GM10266 (cell line): ENCODE results near the gene ATP6V0E1.
"Not testable (repeated sequence)": the region's sequence is repeated elsewhere in the genome, so short reads cannot be mapped to it uniquely, and the experiment has no call there.

ENCODE experiments used
- DNase-seq: peaks from one replicate; pipeline ENCODE4 v3.0.0; 2012; ENCODE audit errors: extremely low spot score
- CTCF ChIP-seq: IDR thresholded peaks from 2 replicates; pipeline ENCODE4 v1.5.1; 2012; ENCODE audit warnings: mild to moderate bottlenecking, low read depth; ENCODE audit not compliant: control insufficient read depth, insufficient read depth; ENCODE audit errors: missing control alignments

The ATP6V0E1 gene

GRCh38 chr5:173035904-173036707 is 52.5 kb downstream of the ATP6V0E1 start:
- TF ChIP-seq CTCF = no peak
- peak; percentile 52 for DNase-seq

GRCh38 chr5:173039188-173039587 is 55.6 kb downstream of the ATP6V0E1 start:
- no peak for DNase-seq
- no peak for TF ChIP-seq CTCF

GRCh38 chr5:173039964-173040363 is 56.4 kb downstream of the ATP6V0E1 start:
- TF ChIP-seq CTCF = no peak
- DNase-seq = no peak

GRCh38 chr5:173041881-173042762 is 58.6 kb downstream of the ATP6V0E1 start:
- no peak for DNase-seq
- TF ChIP-seq CTCF = no peak

GRCh38 chr5:173042763-173043107 is 59.2 kb downstream of the ATP6V0E1 start:
- no peak for DNase-seq
- TF ChIP-seq CTCF = no peak

GRCh38 chr5:173045474-173045873 is 61.9 kb downstream of the ATP6V0E1 start:
- TF ChIP-seq CTCF = no peak
- no peak for DNase-seq

- not testable (repeated sequence) for DNase-seq
Observed at GRCh38 chr5:173047096-173047837, 63.7 kb downstream of the ATP6V0E1 start.
